DOHH2 (cell line): ENCODE results near the gene KRTAP4-16.

Source experiments
- H3F3A ChIP-seq: fragments of 200-600 bp; sonication (generic), shearing (Covaris generic); 2 replicates; pipeline ENCODE4 v1.6.0; 2016; ENCODE audit warnings: antibody characterized with exemption, mild to moderate bottlenecking; ENCODE audit not compliant: control insufficient read depth, insufficient read depth
- H3K27ac ChIP-seq: fragments of 200-600 bp; sonication (generic); 2 replicates; pipeline ENCODE4 v1.5.1; 2014; ENCODE audit warnings: low read depth, mild to moderate bottlenecking, low read length, moderate library complexity
- H3K27me3 ChIP-seq: fragments of 200-600 bp; sonication (generic); 2 replicates; pipeline ENCODE4 v1.6.1; 2014; ENCODE audit warnings: mild to moderate bottlenecking, low read length, mixed read lengths; ENCODE audit not compliant: control insufficient read depth
- H3K36me3 ChIP-seq: fragments of 200-600 bp; sonication (generic); 2 replicates; pipeline ENCODE4 v1.6.1; 2014; ENCODE audit warnings: mild to moderate bottlenecking, low read length, moderate library complexity, mixed read lengths; ENCODE audit not compliant: control insufficient read depth
- H3K4me1 ChIP-seq: fragments of 200-600 bp; sonication (generic); 2 replicates; pipeline ENCODE4 v1.6.1; 2014; ENCODE audit warnings: mild to moderate bottlenecking, low read length, mixed read lengths; ENCODE audit not compliant: control insufficient read depth
- H3K4me2 ChIP-seq: fragments of 200-600 bp; sonication (generic); 2 replicates; pipeline ENCODE4 v1.6.0; 2014; ENCODE audit warnings: mild to moderate bottlenecking, low read length, moderate library complexity
- H3K4me3 ChIP-seq: fragments of 200-600 bp; sonication (generic); 2 replicates; pipeline ENCODE4 v1.5.1; 2014; ENCODE audit warnings: mild to moderate bottlenecking, low read length, mixed read lengths
- H3K79me2 ChIP-seq: fragments of 200-600 bp; sonication (generic); 2 replicates; pipeline ENCODE4 v1.6.1; 2014; ENCODE audit warnings: mild to moderate bottlenecking, low read length, mixed read lengths; ENCODE audit not compliant: control insufficient read depth
- H3K9me2 ChIP-seq: fragments of 200-600 bp; sonication (generic); replicated peaks from 2 replicates; pipeline ENCODE4 v1.6.1; 2014; ENCODE audit warnings: mild to moderate bottlenecking, low read length, mixed read lengths; ENCODE audit not compliant: control insufficient read depth
- H3K9me3 ChIP-seq: fragments of 200-600 bp; sonication (generic); 2 replicates; pipeline ENCODE4 v1.6.1; 2014; ENCODE audit warnings: antibody characterized with exemption, low read length, mixed read lengths; ENCODE audit not compliant: control insufficient read depth, insufficient read depth
- H4K20me1 ChIP-seq: fragments of 200-600 bp; sonication (generic); 2 replicates; pipeline ENCODE4 v1.6.0; 2014; ENCODE audit warnings: low read depth, mild to moderate bottlenecking, antibody characterized with exemption, low read length, moderate library complexity; ENCODE audit not compliant: control insufficient read depth, insufficient read depth
- EZH2phosphoT487 ChIP-seq: fragments of 200-600 bp; sonication (generic); IDR thresholded peaks from 2 replicates; pipeline ENCODE4 v1.6.1; 2017; ENCODE audit warnings: borderline replicate concordance, mild to moderate bottlenecking, antibody characterized with exemption, low read length, moderate library complexity, mixed read lengths
- TF ChIP-seq, protein P1 (sequence below): fragments of 200-600 bp; sonication (generic); IDR thresholded peaks from one replicate; pipeline ENCODE4 v1.5.1; 2014; ENCODE audit warnings: antibody characterized with exemption, mild to moderate bottlenecking, low read depth, low read length; ENCODE audit not compliant: poor library complexity, severe bottlenecking

The KRTAP4-16 gene

GRCh38 chr17:41133880-41134735, 32.1 kb upstream of the KRTAP4-16 start:
- no peaks in the 10 kb centered on the region for H3K36me3 ChIP-seq
- H4K20me1 ChIP-seq: no peaks in the 10 kb centered on the region
- no peak overlapping the region for H3K4me3 ChIP-seq
- H3K79me2 ChIP-seq: no peaks in the 10 kb centered on the region
- no peak overlapping the region for H3K27ac ChIP-seq
- H3F3A ChIP-seq: no peaks in the 10 kb centered on the region
- no peaks in the 10 kb centered on the region for H3K27me3 ChIP-seq
- peaks cover 22% of the 10 kb centered on the region for H3K4me1 ChIP-seq
- H3K4me2 ChIP-seq: no peak overlapping the region
- no peaks in the 10 kb centered on the region for H3K9me3 ChIP-seq
- TF ChIP-seq EZH2phosphoT487: no peak
- H3K9me2 ChIP-seq: no peaks in the 10 kb centered on the region

GRCh38 chr17:41131979-41132378, 30.0 kb upstream of the KRTAP4-16 start:
- no peaks in the 10 kb centered on the region for H3K79me2 ChIP-seq
- no peak overlapping the region for H3K4me2 ChIP-seq
- H3K4me1 ChIP-seq: peaks cover 22% of the 10 kb centered on the region
- H3K27me3 ChIP-seq: no peaks in the 10 kb centered on the region
- H3K4me3 ChIP-seq: no peak overlapping the region
- no peaks in the 10 kb centered on the region for H4K20me1 ChIP-seq
- no peak overlapping the region for H3K27ac ChIP-seq
- H3K9me2 ChIP-seq: no peaks in the 10 kb centered on the region
- TF ChIP-seq, protein P1, sequence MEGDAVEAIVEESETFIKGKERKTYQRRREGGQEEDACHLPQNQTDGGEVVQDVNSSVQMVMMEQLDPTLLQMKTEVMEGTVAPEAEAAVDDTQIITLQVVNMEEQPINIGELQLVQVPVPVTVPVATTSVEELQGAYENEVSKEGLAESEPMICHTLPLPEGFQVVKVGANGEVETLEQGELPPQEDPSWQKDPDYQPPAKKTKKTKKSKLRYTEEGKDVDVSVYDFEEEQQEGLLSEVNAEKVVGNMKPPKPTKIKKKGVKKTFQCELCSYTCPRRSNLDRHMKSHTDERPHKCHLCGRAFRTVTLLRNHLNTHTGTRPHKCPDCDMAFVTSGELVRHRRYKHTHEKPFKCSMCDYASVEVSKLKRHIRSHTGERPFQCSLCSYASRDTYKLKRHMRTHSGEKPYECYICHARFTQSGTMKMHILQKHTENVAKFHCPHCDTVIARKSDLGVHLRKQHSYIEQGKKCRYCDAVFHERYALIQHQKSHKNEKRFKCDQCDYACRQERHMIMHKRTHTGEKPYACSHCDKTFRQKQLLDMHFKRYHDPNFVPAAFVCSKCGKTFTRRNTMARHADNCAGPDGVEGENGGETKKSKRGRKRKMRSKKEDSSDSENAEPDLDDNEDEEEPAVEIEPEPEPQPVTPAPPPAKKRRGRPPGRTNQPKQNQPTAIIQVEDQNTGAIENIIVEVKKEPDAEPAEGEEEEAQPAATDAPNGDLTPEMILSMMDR: no peak
- no peak for TF ChIP-seq EZH2phosphoT487
- H3K36me3 ChIP-seq: no peaks in the 10 kb centered on the region
- no peaks in the 10 kb centered on the region for H3K9me3 ChIP-seq
- H3F3A ChIP-seq: no peaks in the 10 kb centered on the region

DNA sequence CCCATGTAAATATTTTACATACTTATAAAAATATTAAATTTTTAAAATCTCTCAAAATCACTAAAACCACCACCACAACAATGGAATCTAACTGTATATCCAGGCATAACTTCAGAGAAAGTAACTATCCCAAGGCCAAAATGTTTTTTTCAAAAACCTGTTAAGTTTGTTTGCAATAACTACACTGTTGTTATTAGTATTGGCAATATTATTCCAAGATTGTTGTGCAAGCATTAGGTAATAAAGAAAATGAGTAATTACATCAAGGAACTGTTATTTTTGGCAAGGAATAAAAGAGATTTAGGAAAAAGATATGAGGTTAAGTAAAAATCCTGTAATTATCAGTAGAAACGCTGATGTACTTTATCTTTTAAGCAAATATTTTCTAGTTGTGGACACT, 25.4 kb upstream of the KRTAP4-16 start:
- no peaks in the 10 kb centered on the region for H4K20me1 ChIP-seq
- peaks cover 3% of the 10 kb centered on the region; the same call in 1 of the 2 replicates for H3F3A ChIP-seq
- H3K4me3 ChIP-seq: no peak overlapping the region
- no peak overlapping the region for H3K27ac ChIP-seq
- H3K9me2 ChIP-seq: no peaks in the 10 kb centered on the region
- no peaks in the 10 kb centered on the region for H3K79me2 ChIP-seq
- no peak for TF ChIP-seq EZH2phosphoT487
- TF ChIP-seq, protein P1: no peak
- H3K4me2 ChIP-seq: no peak overlapping the region
- H3K27me3 ChIP-seq: no peaks in the 10 kb centered on the region
- peaks cover 33% of the 10 kb centered on the region for H3K4me1 ChIP-seq
- H3K36me3 ChIP-seq: peaks cover 5% of the 10 kb centered on the region; the same call in 1 of the 2 replicates
- H3K9me3 ChIP-seq: peaks cover 20% of the 10 kb centered on the region

DNA sequence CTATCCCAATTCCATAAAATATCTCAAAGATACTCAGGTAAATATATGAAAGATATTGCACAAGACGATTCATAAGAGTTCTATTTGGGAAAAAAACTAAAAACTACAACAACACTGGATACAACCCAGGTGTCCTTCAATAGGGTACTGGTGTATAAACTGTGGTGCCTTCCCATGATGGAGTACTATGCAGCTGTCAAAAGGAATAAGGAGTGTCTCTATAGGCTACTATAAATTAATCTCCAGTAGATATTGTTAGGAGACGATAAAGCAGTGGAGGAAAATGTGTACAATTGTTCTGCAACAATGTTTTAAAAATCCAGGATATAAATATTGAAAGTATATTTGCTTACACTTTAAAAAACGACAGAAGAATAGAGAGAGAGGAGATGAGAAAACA, 24.4 kb upstream of the KRTAP4-16 start:
- no peaks in the 10 kb centered on the region for H4K20me1 ChIP-seq
- H3F3A ChIP-seq: peaks cover 3% of the 10 kb centered on the region; the same call in 1 of the 2 replicates
- no peak overlapping the region for H3K27ac ChIP-seq
- H3K79me2 ChIP-seq: no peaks in the 10 kb centered on the region
- H3K36me3 ChIP-seq: peaks cover 11% of the 10 kb centered on the region; the same call in 1 of the 2 replicates
- no peak for TF ChIP-seq EZH2phosphoT487
- TF ChIP-seq, protein P1: no peak
- H3K4me2 ChIP-seq: no peak overlapping the region
- no peaks in the 10 kb centered on the region for H3K27me3 ChIP-seq
- H3K4me3 ChIP-seq: no peak overlapping the region
- H3K9me3 ChIP-seq: peaks cover 27% of the 10 kb centered on the region
- H3K9me2 ChIP-seq: no peaks in the 10 kb centered on the region
- H3K4me1 ChIP-seq: peaks cover 37% of the 10 kb centered on the region
